Testis (tissue), 3 donors: ENCODE results near the gene CDK5RAP2. TPM values are rescaled to one million over a fixed set of nuclear protein-coding genes. Genes with fewer than 3 reads are reported as not detected.

Experiments
- DNase-seq: peaks from one replicate; pipeline ENCODE4 v3.0.0-alpha.2; 2019
- H3K27ac ChIP-seq, 2 donors: fragments of 200-600 bp; sonication (generic); one replicate each; pipeline ENCODE4 v1.5.1; 2019
- H3K27me3 ChIP-seq: fragments of 200-600 bp; sonication (generic); one replicate; pipeline ENCODE4 v1.5.1; 2019
- H3K36me3 ChIP-seq: fragments of 200-600 bp; sonication (generic); one replicate; pipeline ENCODE4 v1.5.1; 2017; ENCODE audit warnings: low read depth; ENCODE audit errors: missing control alignments
- H3K4me1 ChIP-seq: fragments of 200-600 bp; sonication (generic); one replicate; pipeline ENCODE4 v1.5.1; 2019
- H3K4me3 ChIP-seq, 2 donors: fragments of 200-600 bp; sonication (generic); one replicate each; pipeline ENCODE4 v1.5.1; 2017 to 2019
- H3K9me3 ChIP-seq: fragments of 200-600 bp; sonication (generic); one replicate; pipeline ENCODE4 v1.5.1; 2017
- CTCF ChIP-seq, 3 experiments: fragments of 450-650 bp in 2 of 3; fragments of 200-600 bp in 1 of 3; sonication (generic) in 1 of 3; IDR thresholded peaks; one replicate each; pipeline ENCODE4 v1.5.1; 2016 to 2019; ENCODE audit warnings: antibody characterized with exemption in 3 of 3, mild to moderate bottlenecking in 2 of 3, moderate library complexity in 1 of 3
- POLR2A ChIP-seq: fragments of 450-650 bp; IDR thresholded peaks from one replicate; pipeline ENCODE4 v1.6.1; 2017; ENCODE audit warnings: antibody characterized with exemption, mild to moderate bottlenecking, moderate library complexity
- WGBS, 2 donors: methylation state at CpG; one replicate each; pipeline ENCODE4 v1.1.5; 2018; 5-methylcytosine and 5-hydroxymethylcytosine counted together
- intact Hi-C: fragments of 100-400 bp; cut with DNase I; formaldehyde crosslinking; loops from one replicate; pipeline ENCODE4 v1.15.1; 2023; ENCODE audit warnings: low total_unique reads
- polyA plus RNA-seq: library from polyadenylated mRNA; stranded (reverse); fragments of 350-450 nt; fragmentation: Illumina TruSeq; extraction: RNeasy Lipid Tissue Mini Kit (QIAGEN cat#74804); gene quantifications from one replicate; pipeline ENCODE4 v1.2.3, GENCODE V29; 2014; ENCODE audit warnings: low read depth, low replicate concordance; ENCODE audit not compliant: insufficient read depth
- total RNA-seq, 2 donors: library from RNA; depleted of rRNA; stranded (reverse); fragments of >200 nt; gene quantifications; one replicate each; pipeline ENCODE4 v1.2.3, GENCODE V29; 2016

CDK5RAP2 gene
- total and polyA plus RNA-seq, 3 donors from 2014 or later: 64.9 to 80.5 (median 76.1) TPM

GRCh38 chr9:120366644-120367019 is 213.3 kb downstream of the CDK5RAP2 start:
- no peak overlapping the region for H3K27ac ChIP-seq
- H3K4me1 ChIP-seq: no peaks in the 10 kb centered on the region
- no peaks in the 10 kb centered on the region for H3K9me3 ChIP-seq
- H3K36me3 ChIP-seq: no peaks in the 10 kb centered on the region
- H3K4me3 ChIP-seq: no peak overlapping the region
- DNase-seq: peak; percentile 41
- H3K27me3 ChIP-seq: no peaks in the 10 kb centered on the region
- no peak for TF ChIP-seq CTCF (IDR thresholded peaks at IDR 0.05)
- TF ChIP-seq POLR2A: no peak
- intact Hi-C loops: no loop called here
- 39 to 45% methylated on average over 4 of the region's 4 CpGs for WGBS, 2 donors

GRCh38 chr9:120365386-120365785 is 214.6 kb downstream of the CDK5RAP2 start:
- 88 to 93% methylated on average over 1 of the region's 1 CpG for WGBS, 2 donors
- no peak for TF ChIP-seq POLR2A
- DNase-seq: no peak
- H3K4me3 ChIP-seq: no peak overlapping the region
- H3K27ac ChIP-seq: no peak overlapping the region
- intact Hi-C loops: no loop called here
- no peaks in the 10 kb centered on the region for H3K4me1 ChIP-seq
- no peaks in the 10 kb centered on the region for H3K9me3 ChIP-seq
- H3K27me3 ChIP-seq: no peaks in the 10 kb centered on the region
- H3K36me3 ChIP-seq: no peaks in the 10 kb centered on the region

DNA sequence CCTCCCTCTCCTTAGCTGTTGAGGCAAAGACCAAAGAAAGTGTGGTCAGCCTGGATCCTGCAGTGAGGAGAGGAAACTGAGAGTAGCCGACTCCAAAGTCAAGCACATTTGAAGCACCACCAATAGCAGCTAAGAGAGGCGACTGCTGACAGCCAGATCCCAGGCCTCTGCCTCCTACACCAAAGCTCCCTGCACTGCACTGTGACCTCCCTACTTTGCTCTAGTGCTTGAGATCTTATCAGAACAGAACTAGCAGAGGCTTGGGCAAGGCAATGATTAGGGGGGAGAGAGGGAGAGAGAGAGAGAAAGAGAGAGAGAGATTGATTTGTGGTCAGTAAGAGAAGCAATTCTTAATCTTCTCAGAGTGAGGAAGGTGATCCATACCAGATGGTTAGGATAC is 216.3 kb downstream of the CDK5RAP2 start:
- Histone ChIP-seq H3K27ac (no peak overlapping the region), H3K27me3 (no peaks in the 10 kb centered on the region), H3K4me3 (no peak overlapping the region), H3K4me1 (no peaks in the 10 kb centered on the region), H3K9me3 (no peaks in the 10 kb centered on the region), H3K36me3 (no peaks in the 10 kb centered on the region)
- DNase-seq: no peak
- 63 to 72% methylated on average over 2 of the region's 2 CpGs for WGBS, 2 donors
- TF ChIP-seq POLR2A (no peak), CTCF (IDR thresholded peaks at IDR 0.05) (no peak)
- intact Hi-C loops: no loop called here

DNA sequence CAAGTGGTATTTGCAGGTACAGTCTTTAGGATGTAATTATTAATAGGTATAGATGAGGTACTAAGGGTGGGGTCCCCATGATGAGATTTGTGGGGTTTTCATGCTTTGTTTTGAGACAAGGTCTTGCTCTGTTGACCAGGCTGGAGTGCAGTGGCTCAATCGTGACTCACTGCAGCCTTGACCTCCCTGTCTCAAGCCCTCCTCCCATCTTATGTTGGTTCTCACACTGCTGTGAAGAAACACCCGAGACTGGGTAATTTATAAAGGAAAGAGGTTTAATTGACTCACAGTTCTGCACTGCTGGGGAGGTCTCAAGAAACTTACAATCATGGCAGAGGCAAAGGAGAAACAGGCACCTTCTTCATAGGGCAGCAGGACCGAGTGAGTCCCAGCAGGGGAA is 217.5 kb downstream of the CDK5RAP2 start:
- intact Hi-C loops: no loop called here
- H3K27ac ChIP-seq: no peak overlapping the region
- 64 to 71% methylated on average over 3 of the region's 3 CpGs for WGBS, 2 donors
- no peaks in the 10 kb centered on the region for H3K27me3 ChIP-seq
- no peaks in the 10 kb centered on the region for H3K36me3 ChIP-seq
- H3K9me3 ChIP-seq: no peaks in the 10 kb centered on the region
- no peak for TF ChIP-seq POLR2A
- no peak for TF ChIP-seq CTCF (IDR thresholded peaks at IDR 0.05)
- H3K4me3 ChIP-seq: no peak overlapping the region
- H3K4me1 ChIP-seq: no peaks in the 10 kb centered on the region
- no peak for DNase-seq

GRCh38 chr9:120361551-120361950 is 218.4 kb downstream of the CDK5RAP2 start:
- 90 to 93% methylated on average over 4 of the region's 4 CpGs for WGBS, 2 donors
- H3K27me3 ChIP-seq: no peaks in the 10 kb centered on the region
- no peak overlapping the region for H3K4me3 ChIP-seq
- DNase-seq: no peak
- no peaks in the 10 kb centered on the region for H3K36me3 ChIP-seq
- H3K27ac ChIP-seq: no peak overlapping the region
- H3K9me3 ChIP-seq: no peaks in the 10 kb centered on the region
- intact Hi-C loops: no loop called here
- no peaks in the 10 kb centered on the region for H3K4me1 ChIP-seq
- TF ChIP-seq POLR2A: no peak
- no peak for TF ChIP-seq CTCF (IDR thresholded peaks at IDR 0.05)
